Measurements from ENCODE around the gene LRRN3.

The LRRN3 gene

GRCh38 chr7:111080495-111081105, 10.3 kb upstream of the LRRN3 start:
- no peak overlapping the region for H3K18ac ChIP-seq (ENCODE audit: low read depth in 1 of 2, low read length in 2 of 2)
- no peak overlapping the region for H4K91ac ChIP-seq (ENCODE audit: low read length)
- no peak overlapping the region for H2BK120ac ChIP-seq (ENCODE audit: low read depth, low read length)
- H2BK12ac ChIP-seq (ENCODE audit: low read length in 2 of 2), result no peak overlapping the region
- 100% methylated on average over 1 of the region's 1 CpG for WGBS
- H3K27ac ChIP-seq (ENCODE audit: low read length, poor library complexity, severe bottlenecking), result no peak overlapping the region
- no peak overlapping the region for H3K4me3 ChIP-seq (ENCODE audit: insufficient read depth in 1 of 2, low read depth in 1 of 2, low read length in 2 of 2)
- no peaks in the 10 kb centered on the region for H3K9me3 ChIP-seq (ENCODE audit: control insufficient read depth, low read length)
- no peak for DNase-seq
- H4K8ac ChIP-seq (ENCODE audit: low read length), result no peak overlapping the region
- H3K79me1 ChIP-seq (replicated peaks; ENCODE audit: low read length, poor library complexity, severe bottlenecking), result no peaks in the 10 kb centered on the region
- H3K9ac ChIP-seq (ENCODE audit: low read length), result no peak overlapping the region
- no peaks in the 10 kb centered on the region for H3K27me3 ChIP-seq (ENCODE audit: control insufficient read depth in 1 of 2, insufficient read depth in 1 of 2, low read length in 2 of 2)
- no peak overlapping the region for H2AFZ ChIP-seq (ENCODE audit: low read depth, low read length)
- no peak overlapping the region for H3K4me2 ChIP-seq (ENCODE audit: low read length, poor library complexity, severe bottlenecking)
- no peak overlapping the region for H2AK5ac ChIP-seq (ENCODE audit: low read length, severe bottlenecking)
- no peak overlapping the region for H3K23ac ChIP-seq (ENCODE audit: low read length in 2 of 2)
- no peak overlapping the region for H3K4ac ChIP-seq (ENCODE audit: low read depth in 1 of 2, low read length in 2 of 2)
- peaks cover 3% of the 10 kb centered on the region for H3K4me1 ChIP-seq (ENCODE audit: control insufficient read depth, insufficient read depth, low read depth, low read length)
- no peak overlapping the region for H3K14ac ChIP-seq (ENCODE audit: low read length in 2 of 2)
- H2BK15ac ChIP-seq (ENCODE audit: low read depth, poor library complexity, severe bottlenecking), result no peak overlapping the region
- no peak overlapping the region for H2BK5ac ChIP-seq (ENCODE audit: low read depth, low read length, poor library complexity, severe bottlenecking)
- H3K36me3 ChIP-seq (ENCODE audit: control insufficient read depth in 1 of 2, insufficient read depth in 2 of 2, low read depth in 1 of 2, low read length in 2 of 2), result no peaks in the 10 kb centered on the region

GRCh38 chr7:111081546-111082267, 9.2 kb upstream of the LRRN3 start:
- H3K23ac ChIP-seq (ENCODE audit: low read length in 2 of 2), result no peak overlapping the region
- no peaks in the 10 kb centered on the region for H3K9me3 ChIP-seq (ENCODE audit: control insufficient read depth, low read length)
- H3K36me3 ChIP-seq (ENCODE audit: control insufficient read depth in 1 of 2, insufficient read depth in 2 of 2, low read depth in 1 of 2, low read length in 2 of 2), result no peaks in the 10 kb centered on the region
- H2AK5ac ChIP-seq (ENCODE audit: low read length, severe bottlenecking), result no peak overlapping the region
- H3K14ac ChIP-seq (ENCODE audit: low read length in 2 of 2), result no peak overlapping the region
- H3K4ac ChIP-seq (ENCODE audit: low read depth in 1 of 2, low read length in 2 of 2), result no peak overlapping the region
- no peak overlapping the region for H3K27ac ChIP-seq (ENCODE audit: low read length, poor library complexity, severe bottlenecking)
- no peak overlapping the region for H3K18ac ChIP-seq (ENCODE audit: low read depth in 1 of 2, low read length in 2 of 2)
- H2AFZ ChIP-seq (ENCODE audit: low read depth, low read length), result no peak overlapping the region
- no peak overlapping the region for H2BK12ac ChIP-seq (ENCODE audit: low read length in 2 of 2)
- H3K9ac ChIP-seq (ENCODE audit: low read length), result no peak overlapping the region
- no peak overlapping the region for H2BK5ac ChIP-seq (ENCODE audit: low read depth, low read length, poor library complexity, severe bottlenecking)
- H3K4me2 ChIP-seq (ENCODE audit: low read length, poor library complexity, severe bottlenecking), result no peak overlapping the region
- H3K4me1 ChIP-seq (ENCODE audit: control insufficient read depth, insufficient read depth, low read depth, low read length), result peaks cover 1% of the 10 kb centered on the region
- H2BK120ac ChIP-seq (ENCODE audit: low read depth, low read length), result no peak overlapping the region
- WGBS, result 96% methylated on average over 4 of the region's 4 CpGs
- DNase-seq, result no peak
- no peak overlapping the region for H4K8ac ChIP-seq (ENCODE audit: low read length)
- no peak overlapping the region for H4K91ac ChIP-seq (ENCODE audit: low read length)
- H3K4me3 ChIP-seq (ENCODE audit: insufficient read depth in 1 of 2, low read depth in 1 of 2, low read length in 2 of 2), result no peak overlapping the region
- H3K27me3 ChIP-seq (ENCODE audit: control insufficient read depth in 1 of 2, insufficient read depth in 1 of 2, low read length in 2 of 2), result no peaks in the 10 kb centered on the region
- H3K79me1 ChIP-seq (replicated peaks; ENCODE audit: low read length, poor library complexity, severe bottlenecking), result no peaks in the 10 kb centered on the region
- no peak overlapping the region for H2BK15ac ChIP-seq (ENCODE audit: low read depth, poor library complexity, severe bottlenecking)

DNA sequence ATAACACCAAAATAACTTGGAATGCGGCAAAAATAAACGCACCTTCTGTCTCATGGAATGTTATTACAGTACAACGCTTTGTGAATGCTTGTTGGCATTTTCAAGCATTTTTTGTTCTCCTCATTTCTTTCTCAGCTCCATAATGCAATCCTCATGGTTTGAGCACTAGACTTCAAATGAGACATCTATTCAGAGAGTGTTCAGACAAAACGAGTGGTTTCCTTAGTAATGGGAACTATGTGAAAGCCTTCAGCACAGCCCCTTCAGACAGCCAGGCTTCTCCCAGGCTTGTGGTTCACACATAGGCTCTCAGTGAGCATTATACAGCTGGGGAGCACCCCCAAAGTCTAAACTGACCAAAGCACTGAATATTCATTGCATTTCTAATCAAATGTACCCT, 8.6 kb upstream of the LRRN3 start:
- Histone ChIP-seq H3K14ac (ENCODE audit: low read length in 2 of 2) (no peak overlapping the region), H3K4me1 (ENCODE audit: control insufficient read depth, insufficient read depth, low read depth, low read length) (peaks cover 1% of the 10 kb centered on the region)

GRCh38 chr7:111083413-111083812, 7.5 kb upstream of the LRRN3 start:
- Histone ChIP-seq H3K36me3 (ENCODE audit: control insufficient read depth in 1 of 2, insufficient read depth in 2 of 2, low read depth in 1 of 2, low read length in 2 of 2) (no peaks in the 10 kb centered on the region), H3K14ac (ENCODE audit: low read length in 2 of 2) (no peak overlapping the region), H3K9ac (ENCODE audit: low read length) (no peak overlapping the region), H3K9me3 (ENCODE audit: control insufficient read depth, low read length) (no peaks in the 10 kb centered on the region), H2BK15ac (ENCODE audit: low read depth, poor library complexity, severe bottlenecking) (no peak overlapping the region), H3K27ac (ENCODE audit: low read length, poor library complexity, severe bottlenecking) (no peak overlapping the region), H4K91ac (ENCODE audit: low read length) (no peak overlapping the region), H3K4me1 (ENCODE audit: control insufficient read depth, insufficient read depth, low read depth, low read length) (peaks cover 1% of the 10 kb centered on the region), H3K79me1 (replicated peaks; ENCODE audit: low read length, poor library complexity, severe bottlenecking) (no peaks in the 10 kb centered on the region), H3K18ac (ENCODE audit: low read depth in 1 of 2, low read length in 2 of 2) (no peak overlapping the region), H3K4me3 (ENCODE audit: insufficient read depth in 1 of 2, low read depth in 1 of 2, low read length in 2 of 2) (no peak overlapping the region), H3K27me3 (ENCODE audit: control insufficient read depth in 1 of 2, insufficient read depth in 1 of 2, low read length in 2 of 2) (no peaks in the 10 kb centered on the region), H2BK120ac (ENCODE audit: low read depth, low read length) (no peak overlapping the region), H2BK12ac (ENCODE audit: low read length in 2 of 2) (no peak overlapping the region), H3K4ac (ENCODE audit: low read depth in 1 of 2, low read length in 2 of 2) (no peak overlapping the region), H2AFZ (ENCODE audit: low read depth, low read length) (no peak overlapping the region), H2AK5ac (ENCODE audit: low read length, severe bottlenecking) (no peak overlapping the region), H4K8ac (ENCODE audit: low read length) (no peak overlapping the region), H3K4me2 (ENCODE audit: low read length, poor library complexity, severe bottlenecking) (no peak overlapping the region), H2BK5ac (ENCODE audit: low read depth, low read length, poor library complexity, severe bottlenecking) (no peak overlapping the region), H3K23ac (ENCODE audit: low read length in 2 of 2) (no peak overlapping the region)
- peak; percentile 55 for DNase-seq
- WGBS, result 62% methylated on average over 4 of the region's 5 CpGs

More for the DNA sequence above, 8.6 kb upstream of the LRRN3 start:
- Histone ChIP-seq H3K79me1 (replicated peaks; ENCODE audit: low read length, poor library complexity, severe bottlenecking) (no peaks in the 10 kb centered on the region), H3K27ac (ENCODE audit: low read length, poor library complexity, severe bottlenecking) (no peak overlapping the region), H3K4me3 (ENCODE audit: insufficient read depth in 1 of 2, low read depth in 1 of 2, low read length in 2 of 2) (no peak overlapping the region), H3K4me2 (ENCODE audit: low read length, poor library complexity, severe bottlenecking) (no peak overlapping the region), H2BK5ac (ENCODE audit: low read depth, low read length, poor library complexity, severe bottlenecking) (no peak overlapping the region), H3K23ac (ENCODE audit: low read length in 2 of 2) (no peak overlapping the region), H2BK12ac (ENCODE audit: low read length in 2 of 2) (no peak overlapping the region), H3K36me3 (ENCODE audit: control insufficient read depth in 1 of 2, insufficient read depth in 2 of 2, low read depth in 1 of 2, low read length in 2 of 2) (no peaks in the 10 kb centered on the region), H2BK120ac (ENCODE audit: low read depth, low read length) (no peak overlapping the region), H3K9me3 (ENCODE audit: control insufficient read depth, low read length) (no peaks in the 10 kb centered on the region), H2AK5ac (ENCODE audit: low read length, severe bottlenecking) (no peak overlapping the region), H2AFZ (ENCODE audit: low read depth, low read length) (no peak overlapping the region), H4K91ac (ENCODE audit: low read length) (no peak overlapping the region), H3K9ac (ENCODE audit: low read length) (no peak overlapping the region), H3K18ac (ENCODE audit: low read depth in 1 of 2, low read length in 2 of 2) (no peak overlapping the region), H2BK15ac (ENCODE audit: low read depth, poor library complexity, severe bottlenecking) (no peak overlapping the region), H4K8ac (ENCODE audit: low read length) (no peak overlapping the region), H3K27me3 (ENCODE audit: control insufficient read depth in 1 of 2, insufficient read depth in 1 of 2, low read length in 2 of 2) (no peaks in the 10 kb centered on the region), H3K4ac (ENCODE audit: low read depth in 1 of 2, low read length in 2 of 2) (no peak overlapping the region)
- WGBS, result 53% methylated on average over 4 of the region's 4 CpGs
- DNase-seq, result peak; percentile 25

Data from mesenchymal stem cell (in vitro differentiated cells and primary cell).